Astrocyte (in vitro differentiated cells and primary cell): ENCODE measurements around the gene CEMP1.
"Not testable (repeated sequence)": the region's sequence is repeated elsewhere in the genome, so short reads cannot be mapped to it uniquely, and the experiment has no call there.

Experiments
- CTCF ChIP-seq: IDR thresholded peaks from 2 replicates; pipeline ENCODE4 v1.5.1; 2011; ENCODE audit warnings: low read depth, mild to moderate bottlenecking, inconsistent platforms, low read length, moderate library complexity; ENCODE audit not compliant: insufficient read depth
- EZH2 ChIP-seq: IDR thresholded peaks from 2 replicates; pipeline ENCODE4 v1.6.1; 2012; ENCODE audit warnings: mild to moderate bottlenecking, low read length, inconsistent platforms; ENCODE audit not compliant: insufficient read depth

- TF ChIP-seq CTCF, EZH2: not testable (repeated sequence)
These were observed 20.2 kb upstream of the CEMP1 start for GRCh38 chr16:2551420-2551889.
